Urinary bladder (tissue), 4 donors: ENCODE measurements around the gene DPP4. TPM values are rescaled to one million over a fixed set of nuclear protein-coding genes. Genes with fewer than 3 reads are reported as not detected.
"Not testable (repeated sequence)": the region's sequence is repeated elsewhere in the genome, so short reads cannot be mapped to it uniquely, and the experiment has no call there.

ENCODE experiments used
- DNase-seq: peaks from one replicate; pipeline ENCODE4 v3.0.0-alpha.2; 2015; ENCODE audit errors: extremely low spot score
- H3K27ac ChIP-seq: one replicate; pipeline ENCODE4 v1.5.1; 2013; ENCODE audit warnings: low read depth, mild to moderate bottlenecking, moderate library complexity
- H3K36me3 ChIP-seq: one replicate; pipeline ENCODE4 v1.6.1; 2013; ENCODE audit warnings: mild to moderate bottlenecking, moderate library complexity; ENCODE audit not compliant: insufficient read depth
- H3K4me1 ChIP-seq: one replicate; pipeline ENCODE4 v1.6.1; 2013; ENCODE audit warnings: mild to moderate bottlenecking, moderate library complexity; ENCODE audit not compliant: insufficient read depth
- H3K4me3 ChIP-seq: one replicate; pipeline ENCODE4 v1.5.1; 2013; ENCODE audit warnings: low read depth, low read length
- WGBS: extraction: QIAGEN DNeasy Blood & Tissue Kit; methylation state at CpG from one replicate; pipeline ENCODE4 v1.1.7; 2013; 5-methylcytosine and 5-hydroxymethylcytosine counted together
- polyA plus RNA-seq: library from polyadenylated mRNA; stranded (reverse); fragments of 200-250 nt; gene quantifications from one replicate; pipeline ENCODE4 v1.2.3, GENCODE V29; 2013
- small RNA-seq: library from RNA; depleted of rRNA; stranded (forward); fragments of <200 nt; gene quantifications from one replicate; pipeline ENCODE3, GENCODE V24; 2014
- total RNA-seq: library from RNA; depleted of rRNA; stranded (reverse); fragments of >200 nt; gene quantifications from one replicate; pipeline ENCODE4 v1.2.3, GENCODE V29; 2014
- donor health status: healthy with polysubstance abuse.
- donor health status: healthy.

The DPP4 gene
- total and polyA plus RNA-seq, 2 donors = 0.80 to 44.1 TPM

DNA sequence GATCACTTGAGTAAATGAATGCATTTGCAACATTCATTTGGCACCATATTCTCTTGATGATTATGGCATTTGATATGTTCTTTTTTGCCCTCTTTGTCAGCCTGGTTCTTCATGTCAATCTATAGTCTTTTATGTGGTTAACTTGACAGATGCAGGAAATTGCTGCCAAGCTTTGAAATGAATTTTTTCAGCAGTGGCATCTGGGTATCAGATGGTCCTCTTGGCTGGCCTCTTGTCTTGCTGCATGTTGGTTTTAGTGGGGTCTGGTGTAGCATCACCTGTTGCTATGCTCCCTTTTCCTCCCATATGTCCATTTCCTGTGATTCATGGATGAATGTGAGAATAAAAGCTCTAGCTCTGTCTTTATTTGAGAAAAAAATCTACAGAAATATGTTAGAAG, 119.9 kb downstream of the DPP4 start:
- no peak for DNase-seq

DNA sequence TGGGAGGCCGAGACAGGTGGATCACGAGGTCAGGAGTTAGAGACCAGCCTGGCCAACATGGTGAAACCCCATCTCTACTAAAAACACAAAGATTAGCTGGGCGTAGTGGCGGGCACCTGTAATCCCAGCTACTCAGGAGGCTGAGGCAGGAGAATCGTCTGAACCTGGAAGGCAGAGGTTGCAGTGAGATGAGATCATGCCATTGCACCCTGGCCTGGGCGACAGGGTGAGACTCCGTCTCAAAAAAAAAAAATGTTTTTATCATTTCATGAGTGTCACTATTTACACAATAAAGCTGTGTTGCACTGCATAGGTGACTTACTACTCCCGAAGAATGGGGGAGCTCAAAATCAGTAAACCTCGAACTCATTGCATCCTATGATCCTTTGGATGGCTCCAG, 120.6 kb downstream of the DPP4 start:
- not testable (repeated sequence) for H3K36me3 ChIP-seq, H3K27ac ChIP-seq, DNase-seq, H3K4me3 ChIP-seq, H3K4me1 ChIP-seq
- WGBS = 89% methylated on average over 9 of the region's 9 CpGs

More for the DNA sequence above, 119.9 kb downstream of the DPP4 start:
- Histone ChIP-seq H3K4me3 (no peak overlapping the region), H3K4me1 (no peaks in the 10 kb centered on the region), H3K36me3 (no peaks in the 10 kb centered on the region), H3K27ac (no peak overlapping the region)

DNA sequence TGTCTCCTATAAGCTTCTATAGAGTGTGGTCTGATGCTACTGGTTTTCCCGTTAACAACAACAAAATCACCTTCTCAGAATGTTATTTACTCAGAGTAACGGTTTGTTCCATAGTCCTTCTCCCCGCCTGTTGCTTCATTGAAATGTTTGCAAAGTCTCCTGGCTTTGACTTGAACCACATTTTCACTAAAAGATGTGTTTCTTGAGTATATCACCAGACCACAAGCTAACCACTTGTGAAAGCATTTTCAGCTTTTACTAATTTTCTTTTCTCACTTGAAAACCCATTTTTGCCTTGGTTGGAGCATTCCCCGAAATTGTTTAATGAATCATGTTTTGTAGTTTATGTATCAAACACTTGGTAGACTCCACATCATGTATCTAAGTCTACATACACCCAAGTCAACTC, 121.2 kb downstream of the DPP4 start:
- no peak overlapping the region for H3K27ac ChIP-seq
- no peak for DNase-seq
- 85% methylated on average over 4 of the region's 4 CpGs for WGBS
- H3K36me3 ChIP-seq = no peaks in the 10 kb centered on the region
- H3K4me1 ChIP-seq = no peaks in the 10 kb centered on the region
- H3K4me3 ChIP-seq = no peak overlapping the region

DNA sequence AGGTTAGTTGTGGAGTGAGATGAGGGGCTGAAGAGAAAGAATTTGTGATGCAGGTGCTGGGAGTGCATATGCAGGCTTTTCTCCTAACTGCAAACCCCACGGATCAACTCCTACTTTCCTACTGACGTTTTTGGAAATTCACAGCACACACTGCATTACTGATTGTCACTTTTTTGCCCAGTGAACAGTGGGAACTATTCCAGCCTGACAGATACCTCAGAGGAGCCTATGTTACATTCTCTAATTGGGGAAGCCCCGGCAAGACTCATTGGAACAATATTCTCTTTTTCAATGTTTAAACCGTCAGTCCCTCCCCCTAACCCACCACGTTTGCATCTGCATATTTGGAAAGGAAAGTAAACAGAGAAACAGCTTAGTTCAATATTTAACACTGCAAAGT, 126.2 kb downstream of the DPP4 start:
- Histone ChIP-seq H3K4me1 (no peaks in the 10 kb centered on the region), H3K27ac (no peak overlapping the region), H3K36me3 (no peaks in the 10 kb centered on the region), H3K4me3 (no peak overlapping the region)
- WGBS = 30% methylated on average over 5 of the region's 5 CpGs
- no peak for DNase-seq

DNA sequence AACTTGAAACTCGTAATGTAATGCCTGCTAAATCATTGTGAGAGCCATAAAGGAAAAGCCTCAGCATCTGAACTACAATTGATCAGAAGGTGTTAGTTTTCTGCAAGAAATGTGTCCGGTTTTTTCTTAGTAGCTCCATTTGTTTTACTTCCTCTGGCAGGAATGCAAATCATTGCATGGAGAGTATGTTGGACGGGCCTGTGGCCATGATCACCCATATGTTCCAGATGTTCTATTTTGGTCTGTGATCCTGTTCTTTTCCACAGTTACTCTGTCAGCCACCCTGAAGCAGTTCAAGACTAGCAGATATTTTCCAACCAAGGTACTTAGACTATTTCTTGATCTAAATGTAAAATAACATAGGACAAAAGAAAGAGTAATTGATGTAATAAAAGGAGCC, 126.6 kb downstream of the DPP4 start:
- Histone ChIP-seq H3K27ac (no peak overlapping the region), H3K36me3 (no peaks in the 10 kb centered on the region), H3K4me3 (no peak overlapping the region), H3K4me1 (no peaks in the 10 kb centered on the region)
- no peak for DNase-seq
- 45% methylated on average over 3 of the region's 3 CpGs for WGBS

DNA sequence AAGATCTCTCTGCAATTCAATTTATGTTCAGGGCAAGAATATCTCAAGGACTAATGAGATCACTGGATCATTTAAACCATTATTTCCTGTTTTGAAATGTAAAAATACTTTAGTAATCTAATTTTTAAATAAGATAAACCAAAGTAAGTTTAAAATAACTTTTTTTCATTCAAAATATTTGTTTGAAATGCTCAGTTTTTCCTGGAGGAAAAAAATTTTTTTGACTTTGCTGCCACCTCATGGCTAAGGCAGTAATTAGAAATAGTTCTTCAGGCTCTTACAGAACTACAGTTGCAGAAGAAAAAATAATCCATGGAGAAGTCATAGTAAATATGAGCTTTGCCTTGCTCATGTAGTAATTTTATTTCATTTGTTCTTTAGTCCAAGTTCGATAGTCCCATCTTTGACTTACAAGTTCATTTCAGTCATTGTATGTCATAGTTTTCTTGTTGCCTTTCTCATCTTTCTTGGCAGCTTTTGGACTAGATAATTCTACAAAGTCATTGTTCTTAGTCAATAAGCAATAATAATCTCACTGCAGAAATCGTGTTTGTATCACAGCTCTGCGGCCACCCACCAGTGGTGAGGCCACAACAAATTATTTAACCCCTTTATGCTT, 127.4 kb downstream of the DPP4 start:
- Histone ChIP-seq H3K36me3 (no peaks in the 10 kb centered on the region), H3K4me1 (no peaks in the 10 kb centered on the region), H3K27ac (no peak overlapping the region), H3K4me3 (no peak overlapping the region)
- DNase-seq = no peak
- WGBS = 27% methylated on average over 3 of the region's 3 CpGs

DNA sequence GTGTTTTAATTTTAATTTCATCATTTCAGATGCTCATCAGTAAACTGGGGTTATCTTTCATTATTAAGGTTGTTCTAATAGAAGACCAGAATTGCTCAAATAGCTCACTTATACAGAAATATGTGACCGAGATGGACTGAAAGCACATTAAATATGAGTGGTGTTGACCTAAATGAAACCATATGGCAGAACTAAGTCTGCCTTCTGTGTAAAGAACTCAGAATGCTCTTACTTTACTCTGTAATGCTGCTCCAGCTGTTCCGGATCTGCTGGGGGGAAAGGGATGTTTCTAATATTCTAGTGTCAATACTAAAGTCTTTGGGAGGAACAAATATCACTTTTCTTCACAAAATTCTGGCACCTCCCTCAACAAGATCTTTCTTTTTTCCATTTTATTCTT, 131.0 kb downstream of the DPP4 start:
- no peak for DNase-seq
- Histone ChIP-seq H3K36me3 (no peaks in the 10 kb centered on the region), H3K27ac (no peak overlapping the region), H3K4me3 (no peak overlapping the region), H3K4me1 (no peaks in the 10 kb centered on the region)
- WGBS = 33% methylated on average over 2 of the region's 2 CpGs

Small RNAs within 50 kb of the gene (small RNA-seq; reads per million reads assigned to genes)
- not detected for gene TIMM8AP1

Other genes with a start within 250 kb of the DPP4 start
- gene GCG, start 78.0 kb upstream of the DPP4 start, total RNA-seq = not detected
- not detected for gene GCG, start 78.0 kb upstream of the DPP4 start, polyA plus RNA-seq
- 57.7 TPM for gene FAP, start 169.2 kb upstream of the DPP4 start, total RNA-seq
- 2.2 TPM for gene FAP, start 169.2 kb upstream of the DPP4 start, polyA plus RNA-seq
- gene IFIH1, start 244.5 kb upstream of the DPP4 start, total RNA-seq = 14.7 TPM
- gene IFIH1, start 244.5 kb upstream of the DPP4 start, polyA plus RNA-seq = 7.9 TPM